GM12874 (cell line): ENCODE data around the gene CXCL14.

ENCODE experiments used
- CTCF ChIP-seq: IDR thresholded peaks from 2 replicates; pipeline ENCODE4 v1.5.1; 2011; ENCODE audit warnings: low read depth, mild to moderate bottlenecking, control low read depth, low read length, moderate library complexity; ENCODE audit not compliant: insufficient read depth

The CXCL14 gene

GRCh38 chr5:135567661-135568060, 11.1 kb downstream of the CXCL14 start:
- no peak for TF ChIP-seq CTCF

- TF ChIP-seq CTCF: no peak
Observed at GRCh38 chr5:135566422-135567400, 12.1 kb downstream of the CXCL14 start.

- TF ChIP-seq CTCF: peak; percentile 85
Observed at GRCh38 chr5:135565725-135566421, 12.9 kb downstream of the CXCL14 start.

- no peak for TF ChIP-seq CTCF
Observed at GRCh38 chr5:135565266-135565665, 13.5 kb downstream of the CXCL14 start.

- TF ChIP-seq CTCF: no peak
Observed at GRCh38 chr5:135564331-135564730, 14.5 kb downstream of the CXCL14 start.

- no peak for TF ChIP-seq CTCF
Observed at GRCh38 chr5:135561266-135561665, 17.5 kb downstream of the CXCL14 start.

- TF ChIP-seq CTCF: peak; percentile 84
Observed at GRCh38 chr5:135560858-135561257, 17.9 kb downstream of the CXCL14 start.
